NCI-H1048 (cell line): ENCODE results near the gene PRDM10.

Experiments
- DNase-seq: peaks from one replicate; lab custom pipeline; 2025; lab: John Stamatoyannopoulos, UW

PRDM10 gene

DNA sequence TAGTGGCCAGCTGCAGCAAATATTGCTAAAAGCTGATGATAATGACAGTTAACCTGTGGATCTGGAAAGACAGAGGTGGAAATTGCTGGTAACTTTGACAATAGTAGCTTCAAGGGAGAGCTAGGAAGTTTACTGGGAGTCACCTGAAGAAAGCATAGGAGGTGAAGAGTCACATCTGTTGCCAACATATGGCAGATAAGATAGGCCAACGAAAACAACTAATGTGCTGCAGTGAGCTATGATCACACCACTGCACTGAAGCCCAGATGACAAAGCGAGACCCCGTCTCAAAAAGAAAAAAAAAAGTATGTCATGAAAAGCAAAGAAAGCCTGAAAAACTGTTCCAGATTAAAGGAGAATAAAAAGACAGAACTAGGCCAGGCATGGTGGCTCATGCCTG, 4.3 kb upstream of the PRDM10 start:
- no peak for DNase-seq

DNA sequence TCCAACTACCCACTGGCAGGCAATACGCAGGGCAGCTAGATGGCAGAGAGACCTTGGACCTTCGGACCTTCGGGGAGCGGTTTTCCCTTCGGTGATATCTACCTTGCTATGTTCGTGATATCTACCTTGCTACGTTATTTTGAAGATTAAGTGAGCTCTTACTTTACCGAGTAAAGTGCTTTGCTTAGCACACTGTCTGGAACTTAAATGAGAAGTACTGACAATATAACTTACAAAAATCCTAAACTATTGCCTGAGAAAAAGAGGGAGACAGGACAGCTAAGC, 1.0 kb upstream of the PRDM10 start:
- DNase-seq, result no peak

DNA sequence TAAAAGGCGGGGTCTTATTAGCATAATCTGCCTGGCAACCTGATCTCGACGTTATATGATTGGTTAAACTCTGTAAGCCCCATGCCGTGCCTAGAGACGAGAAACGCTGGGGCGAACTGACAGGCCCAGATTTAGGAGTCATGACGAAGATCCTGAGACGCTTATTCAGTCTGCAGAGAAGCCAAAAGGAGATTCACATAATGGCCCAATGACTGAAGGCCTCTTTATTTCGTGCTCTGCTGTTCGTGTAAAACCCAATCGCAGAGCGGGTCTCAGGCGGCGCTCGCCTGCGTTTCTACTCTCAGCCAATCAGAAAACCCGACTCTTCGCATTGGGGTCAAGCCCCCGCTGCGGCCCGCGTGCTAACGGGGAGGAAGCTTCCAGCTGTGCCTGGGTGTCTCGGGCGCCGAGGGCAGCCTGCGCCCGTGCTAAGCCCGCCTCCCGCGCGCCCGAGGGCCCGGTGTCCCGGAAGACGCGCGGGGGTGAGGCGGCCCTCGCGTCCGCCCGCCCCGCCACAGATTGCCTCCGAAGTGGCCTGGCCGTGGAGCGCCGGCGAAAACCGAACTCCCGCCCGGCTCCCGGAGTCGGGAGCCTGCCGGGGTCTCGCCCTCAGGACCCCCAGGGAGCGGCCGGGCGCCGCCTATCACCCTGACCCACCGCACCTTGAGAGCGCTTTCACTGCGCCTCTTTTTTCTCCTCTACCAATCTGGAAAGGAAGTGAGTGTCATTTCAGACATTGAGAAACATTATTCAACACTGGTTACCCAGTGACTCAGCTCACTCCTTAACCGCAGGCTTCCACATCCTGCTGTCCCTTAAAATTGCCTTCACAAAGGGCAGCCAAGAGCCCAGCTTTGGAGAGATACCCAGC, 446 bp upstream of the PRDM10 start:
- DNase-seq, result peak; percentile 89

DNA sequence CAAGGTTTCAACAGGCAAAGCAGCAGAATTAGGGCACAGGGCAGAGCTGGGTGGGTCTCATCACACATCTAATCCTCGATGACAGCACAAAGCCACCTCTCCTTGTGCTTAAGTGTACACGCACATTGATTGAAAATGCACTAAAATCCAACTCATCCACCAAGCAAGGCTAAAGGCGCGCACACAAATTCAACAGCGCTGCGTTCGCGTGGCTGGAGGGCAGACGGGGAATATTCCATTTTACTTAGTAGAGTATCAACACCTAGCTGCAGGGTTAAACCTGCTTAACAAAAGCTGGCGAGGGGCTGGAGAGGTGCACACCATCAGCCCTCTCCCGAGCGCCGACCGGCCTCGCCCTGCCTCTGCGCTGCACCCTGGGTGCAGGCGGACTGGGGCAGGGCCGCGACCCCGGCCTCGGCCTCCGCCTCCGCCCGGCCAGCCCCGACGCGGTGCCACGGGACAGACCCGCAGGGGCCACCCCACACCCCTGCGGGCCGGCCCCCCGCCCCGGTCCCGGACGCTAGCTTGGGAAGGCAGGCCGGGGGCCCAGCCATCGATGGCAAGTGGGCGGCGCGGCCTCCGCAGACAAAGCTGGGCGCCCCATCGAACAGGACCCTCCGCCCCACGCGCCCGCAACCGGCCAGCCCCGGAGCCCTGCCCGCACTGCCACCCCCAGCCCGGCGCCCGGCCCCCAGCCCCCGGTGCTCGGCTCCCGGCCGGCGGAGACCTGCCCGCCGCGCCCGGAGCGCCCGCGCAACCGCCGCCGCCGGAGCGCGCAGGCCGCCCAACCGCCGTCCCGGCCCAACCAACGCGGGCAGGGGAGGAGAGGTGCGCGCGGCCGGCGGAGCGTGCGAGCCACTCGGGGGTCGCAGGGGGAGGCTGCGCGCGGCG, 929 bp downstream of the PRDM10 start:
- no peak for DNase-seq

DNA sequence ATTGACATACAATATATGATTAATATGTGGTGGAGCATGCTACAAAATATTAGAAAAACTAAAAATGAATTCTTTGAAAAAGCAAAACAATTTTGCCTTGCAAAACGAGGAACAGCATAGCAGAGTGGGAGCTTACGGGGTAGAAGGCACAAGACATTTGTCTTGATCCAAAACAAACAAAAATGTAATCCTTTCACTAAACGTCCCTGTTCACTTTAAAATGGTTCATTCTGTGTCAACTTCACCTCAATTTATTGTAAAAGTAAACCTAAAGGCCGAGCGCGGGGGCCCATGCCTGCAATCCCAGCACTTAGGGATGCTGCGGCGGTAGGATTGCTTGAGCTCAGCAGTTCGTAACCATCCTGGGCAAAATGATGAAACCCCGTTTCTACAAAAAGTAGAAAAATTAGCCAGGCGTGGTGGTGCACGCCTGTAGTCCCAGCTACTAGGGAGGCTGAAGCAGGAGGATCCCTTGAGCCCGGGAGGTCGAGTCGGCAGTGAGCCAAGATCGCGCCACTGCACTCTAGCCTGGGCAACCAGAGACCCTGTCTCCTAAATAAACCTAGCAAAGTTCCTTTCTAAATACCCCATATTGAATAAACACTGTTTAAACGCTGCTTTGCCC, 2.0 kb downstream of the PRDM10 start:
- no peak for DNase-seq

DNA sequence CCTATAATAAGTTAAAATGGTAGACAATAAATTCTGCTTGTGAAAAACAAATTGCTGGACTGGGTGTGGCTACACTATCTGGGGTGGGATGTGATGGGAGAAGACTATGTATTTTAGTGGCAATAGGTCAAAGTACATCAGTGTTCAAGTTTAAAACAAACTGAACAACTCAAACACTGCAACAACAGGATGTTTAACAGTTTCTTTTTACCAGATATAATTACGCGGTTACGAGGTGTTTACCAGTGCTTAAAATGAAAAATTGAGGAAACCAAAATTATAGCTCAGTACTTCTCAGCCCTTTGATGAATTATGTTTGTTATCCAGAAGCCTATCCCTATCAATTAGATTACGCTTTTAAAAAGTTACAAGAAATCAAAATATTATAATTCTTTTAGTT, 3.2 kb downstream of the PRDM10 start:
- DNase-seq, result no peak

DNA sequence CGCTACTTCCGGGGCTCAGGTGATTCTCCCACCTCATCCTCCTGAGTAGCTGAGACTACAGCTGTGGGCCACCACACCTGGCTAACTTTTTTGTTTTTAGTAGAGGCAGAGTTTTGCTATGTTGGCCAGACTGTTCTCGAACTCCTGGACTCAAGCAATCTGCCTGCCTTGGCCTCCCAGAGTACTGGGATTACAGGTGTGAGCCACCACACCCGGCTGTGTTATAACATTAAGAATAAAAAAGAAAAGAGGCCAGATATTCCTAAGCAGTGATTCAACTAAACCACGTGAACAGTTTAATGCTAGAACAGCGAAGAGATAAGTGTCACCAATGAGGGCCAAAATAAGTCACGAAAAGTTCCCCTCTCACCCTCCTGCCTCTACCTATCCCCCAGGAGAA, 3.7 kb downstream of the PRDM10 start:
- DNase-seq, result no peak

DNA sequence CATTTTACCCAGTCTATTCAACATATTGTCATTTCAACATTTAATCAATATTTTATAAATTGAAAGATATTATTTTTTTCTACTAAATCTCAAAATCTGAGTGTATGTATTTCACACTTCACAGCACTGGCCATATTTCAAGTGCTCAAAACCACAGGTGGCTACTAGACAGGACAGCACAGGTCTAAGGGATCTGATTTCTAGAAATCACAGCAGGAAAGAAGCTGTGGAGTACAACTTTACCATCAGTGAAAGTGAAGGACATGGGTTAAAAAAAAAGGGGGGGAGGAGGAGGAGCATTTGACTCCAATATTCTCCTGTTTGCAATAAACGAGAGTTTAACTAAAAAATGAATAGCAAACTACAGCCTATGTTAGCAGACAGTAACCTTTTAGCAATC, 4.5 kb downstream of the PRDM10 start:
- no peak for DNase-seq

DNA sequence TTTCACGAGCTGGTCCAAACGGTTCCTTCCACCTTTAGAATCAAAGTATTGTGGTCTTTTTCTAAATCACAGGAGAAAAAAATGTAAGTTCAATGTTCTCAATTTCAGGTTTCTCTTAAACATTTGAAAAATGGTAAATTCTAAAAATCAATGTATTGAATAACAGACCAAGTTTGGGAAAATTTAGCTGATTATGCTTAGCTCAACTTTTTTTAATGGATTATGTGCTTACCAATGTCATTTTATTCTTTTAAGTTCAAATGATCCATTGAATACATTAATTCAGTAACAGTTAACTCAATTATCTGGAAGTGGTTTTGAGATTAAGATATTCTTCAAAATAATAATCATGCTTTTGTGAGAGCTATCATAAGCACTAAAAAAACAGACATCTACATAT, 5.1 kb downstream of the PRDM10 start:
- no peak for DNase-seq

DNA sequence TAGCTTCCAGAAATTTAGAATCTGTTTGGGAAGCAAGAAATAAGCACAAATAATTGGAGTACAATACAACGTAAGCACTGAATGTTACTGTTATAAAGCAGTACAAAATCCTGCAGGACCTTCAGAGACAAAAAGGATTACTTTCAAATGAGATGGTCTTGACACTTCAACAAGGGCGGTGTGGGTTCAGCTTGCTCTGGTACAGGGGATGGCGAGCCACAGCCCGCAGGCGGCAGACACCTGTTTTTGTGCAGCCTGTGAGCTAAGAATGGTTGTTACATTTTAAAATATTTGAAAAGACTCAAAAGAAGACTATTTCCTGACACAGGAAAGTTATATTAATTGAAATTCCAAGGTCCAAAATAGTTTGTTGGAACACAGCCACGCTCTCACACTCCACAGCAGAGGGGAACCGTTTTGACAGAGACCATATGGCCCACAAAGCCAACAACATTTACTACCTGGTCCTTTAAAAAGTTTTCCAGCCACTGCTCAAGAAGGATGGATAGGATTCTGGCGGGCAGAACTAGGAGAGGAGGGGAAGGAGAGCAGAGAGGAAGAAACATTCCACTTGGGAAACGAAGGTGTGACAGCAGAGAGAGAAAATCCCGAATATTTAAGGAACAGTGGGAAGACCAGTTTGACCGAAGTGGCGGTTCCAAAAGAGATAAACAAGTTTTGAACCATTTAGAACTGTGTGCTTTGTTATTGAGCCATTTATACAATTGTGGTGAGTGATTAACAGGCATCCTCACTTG, 6.3 kb downstream of the PRDM10 start:
- DNase-seq, result no peak

DNA sequence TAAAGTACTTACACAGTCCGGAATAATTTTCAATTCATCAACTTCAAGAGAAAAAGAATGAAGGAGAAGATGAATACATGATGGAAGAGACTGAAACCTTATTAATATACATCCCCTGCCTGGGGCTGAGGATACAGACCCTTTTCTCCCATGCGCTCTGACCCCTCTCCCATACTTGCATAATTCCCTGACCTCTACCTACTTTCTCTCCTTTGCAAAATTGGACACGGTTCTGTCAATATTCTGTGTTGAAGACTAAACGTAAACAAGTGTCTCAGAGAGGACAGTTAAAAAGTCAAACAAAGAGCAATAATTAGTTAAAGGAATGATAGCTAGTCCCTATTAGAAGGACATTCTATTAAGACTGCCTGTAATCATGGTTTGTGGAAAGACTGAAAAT, 7.5 kb downstream of the PRDM10 start:
- no peak for DNase-seq

DNA sequence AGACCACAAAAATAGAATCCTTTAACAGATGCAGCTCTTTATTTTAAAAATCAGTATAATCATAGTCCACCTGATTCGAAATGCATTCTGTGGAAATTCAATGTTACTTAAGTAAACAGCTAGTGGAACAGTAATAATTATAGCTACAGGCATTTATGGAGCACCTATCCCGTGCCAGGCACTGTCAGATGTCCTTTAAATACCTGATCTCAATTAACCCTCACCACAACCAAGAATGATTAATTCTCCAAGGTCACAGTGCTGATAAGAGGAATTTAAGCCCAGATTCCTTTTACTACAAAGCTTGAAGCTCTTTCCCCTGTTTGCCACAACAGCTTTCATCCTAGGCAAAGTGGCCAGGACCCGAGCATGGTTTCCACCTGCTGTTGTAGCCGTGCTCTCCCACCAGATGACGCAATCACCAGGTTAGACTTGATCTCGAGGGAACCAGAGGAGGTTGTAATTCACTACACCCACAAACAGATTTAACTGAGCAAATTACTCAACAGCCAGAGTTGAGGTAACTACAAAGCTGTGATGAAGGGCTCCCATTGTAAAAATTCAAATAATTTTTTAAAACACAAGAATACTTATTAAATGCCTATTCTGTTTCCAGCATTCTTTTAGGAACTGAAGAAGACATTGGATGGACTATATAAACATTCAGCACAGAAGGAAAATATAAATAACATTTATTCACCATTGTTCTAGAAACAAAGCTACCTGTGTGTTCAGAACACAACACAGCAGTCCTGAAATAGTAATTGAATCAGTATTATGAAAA, 10.3 kb downstream of the PRDM10 start:
- DNase-seq, result peak; percentile 64

DNA sequence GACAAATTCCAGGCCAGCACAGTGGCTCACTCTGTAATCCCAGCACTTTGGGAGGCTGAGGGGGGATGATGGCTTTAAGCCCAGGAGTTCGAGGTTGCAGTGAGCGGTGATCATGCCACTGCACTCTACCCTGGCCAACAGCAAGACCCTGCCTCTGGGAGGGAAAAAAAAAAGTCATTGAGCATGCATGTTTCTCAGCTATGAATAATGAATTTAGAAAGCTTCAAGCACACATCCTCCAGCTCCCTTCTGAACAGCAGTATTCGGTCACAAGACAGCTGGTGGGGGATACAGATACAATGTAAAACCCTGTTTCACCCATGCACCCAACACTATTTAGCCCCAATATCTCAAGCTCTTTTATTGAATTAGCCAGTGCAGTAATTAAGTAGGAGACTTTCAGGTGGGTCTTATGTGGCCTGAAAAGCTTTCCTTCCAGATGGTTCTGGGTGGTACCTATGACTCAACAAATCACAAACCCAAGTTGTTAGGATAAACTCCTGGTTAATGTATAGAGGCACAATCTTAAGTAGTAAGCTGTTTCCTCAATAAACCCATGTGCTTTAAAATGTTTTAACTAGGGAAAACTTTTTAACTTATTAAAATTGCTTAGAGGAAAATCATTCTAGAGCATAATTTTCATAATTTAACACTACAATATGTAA, 13.4 kb downstream of the PRDM10 start:
- DNase-seq, result no peak

DNA sequence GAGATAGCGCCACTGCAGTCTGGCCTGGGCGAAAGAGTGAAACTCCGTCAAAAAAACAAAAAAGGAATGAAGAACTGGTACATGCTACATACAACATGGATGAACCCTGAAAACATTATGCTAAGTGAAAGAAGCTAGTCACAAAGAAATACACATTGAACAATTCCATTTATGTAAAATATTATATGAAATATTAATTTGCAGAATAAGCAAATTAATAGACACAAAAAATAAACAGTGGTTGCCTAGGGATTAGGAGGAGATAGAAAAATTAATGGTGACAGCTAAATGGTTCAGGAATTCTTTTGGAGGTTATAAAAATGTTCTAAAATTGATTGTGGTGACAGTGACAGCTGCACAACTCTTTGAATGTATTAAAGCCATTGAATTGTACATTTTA, 14.7 kb downstream of the PRDM10 start:
- no peak for DNase-seq

DNA sequence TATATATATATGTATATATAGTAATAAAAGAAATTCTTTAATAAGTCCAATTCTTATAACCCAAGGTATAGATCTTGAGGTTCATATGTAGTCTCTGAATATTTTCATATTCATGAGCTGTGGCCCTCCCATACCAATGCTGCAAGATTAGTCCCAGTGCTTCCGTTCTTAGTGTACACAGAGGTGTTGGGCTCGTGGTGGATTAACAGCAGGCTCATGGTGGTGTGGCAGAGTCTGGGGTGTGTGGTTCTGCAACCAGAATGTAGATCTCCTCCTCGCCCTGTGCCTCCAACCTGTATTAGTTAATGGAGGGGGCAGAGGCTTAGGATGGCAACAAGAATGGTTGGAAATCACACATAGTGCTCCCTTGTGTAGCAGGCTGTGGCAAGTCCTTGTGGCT, 16.8 kb downstream of the PRDM10 start:
- no peak for DNase-seq

DNA sequence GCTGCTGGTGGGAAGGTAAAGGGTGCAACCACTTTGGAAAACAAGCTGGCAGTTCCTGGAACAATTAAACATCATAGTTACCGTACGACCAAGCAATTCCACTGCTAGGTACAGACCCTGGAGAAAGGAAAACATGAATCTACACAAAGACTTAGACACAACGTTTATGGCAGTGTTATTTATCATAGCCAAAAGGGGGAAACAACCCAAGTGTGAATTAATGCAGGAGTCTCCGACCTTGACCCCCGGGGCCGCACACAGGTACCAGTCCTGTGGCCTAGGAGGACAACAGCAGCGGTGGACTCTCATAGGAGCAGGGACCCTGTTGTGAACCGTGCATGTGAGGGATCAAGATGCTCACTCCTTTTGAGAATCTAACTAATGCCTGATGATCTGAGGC, 22.5 kb downstream of the PRDM10 start:
- DNase-seq, result no peak

DNA sequence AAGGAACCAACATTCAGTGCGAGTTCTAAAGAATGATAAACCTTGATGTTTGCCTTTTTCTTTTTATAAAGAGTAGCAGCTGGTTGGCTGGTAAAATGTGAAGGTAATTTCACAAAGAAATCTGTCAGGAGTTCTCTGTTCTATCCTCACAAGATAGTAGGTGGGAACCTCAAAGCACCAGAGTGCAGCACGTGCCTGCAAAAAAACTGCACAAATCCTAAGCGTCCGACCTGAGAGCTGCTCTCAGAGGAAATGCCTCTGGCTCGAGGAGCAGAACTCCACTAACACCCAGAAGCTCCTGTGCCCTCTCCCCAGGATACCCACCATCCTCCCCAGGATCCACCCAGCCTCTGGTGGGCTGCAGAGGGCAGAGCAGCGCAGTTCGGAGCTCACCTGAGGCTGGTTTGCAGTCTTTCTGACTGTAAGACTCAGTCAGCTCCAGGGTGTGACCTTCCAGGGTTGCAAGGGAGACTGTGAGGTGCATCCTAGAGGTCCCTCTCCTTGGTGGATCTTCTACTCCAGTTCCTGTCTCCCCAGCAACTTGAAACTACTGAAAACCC, 23.5 kb downstream of the PRDM10 start:
- DNase-seq, result no peak

DNA sequence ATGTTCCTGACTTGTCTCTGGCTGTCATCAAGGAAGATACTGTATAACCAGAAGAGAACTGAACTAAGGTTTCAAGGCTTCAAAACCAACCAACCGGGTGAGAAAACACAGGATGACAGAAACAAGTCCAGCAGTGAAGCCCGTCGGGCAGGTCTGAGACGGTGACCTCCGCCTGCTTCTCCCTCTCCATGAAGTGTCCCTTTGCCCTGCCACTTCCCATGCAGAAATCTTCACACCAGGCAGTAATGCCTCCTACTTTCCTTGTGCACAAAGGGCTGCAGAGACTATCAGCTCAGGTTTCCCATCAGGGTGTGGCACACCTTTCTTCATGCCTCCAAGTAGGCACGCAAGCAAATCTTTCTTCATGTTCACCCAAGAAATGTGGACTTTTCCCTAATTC, 24.2 kb downstream of the PRDM10 start:
- DNase-seq, result no peak

DNA sequence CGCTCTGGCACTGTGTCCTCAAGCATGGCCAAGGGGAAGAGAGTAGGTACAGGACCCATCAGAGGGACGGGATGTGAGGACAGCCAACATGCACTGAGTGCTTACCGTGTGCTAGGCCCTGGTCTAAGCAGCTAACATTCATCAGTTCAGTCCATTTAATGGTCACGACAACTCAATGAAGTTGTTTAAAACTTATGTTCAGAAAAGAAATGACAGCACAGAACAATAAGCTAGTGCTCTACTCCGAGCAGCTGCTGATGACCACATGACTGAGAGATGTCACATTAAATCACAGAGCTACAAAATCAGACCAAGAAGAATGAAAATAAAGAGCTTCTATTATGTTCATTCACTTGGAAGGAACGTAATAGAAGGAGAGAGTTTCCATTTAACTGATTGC, 26.3 kb downstream of the PRDM10 start:
- no peak for DNase-seq

DNA sequence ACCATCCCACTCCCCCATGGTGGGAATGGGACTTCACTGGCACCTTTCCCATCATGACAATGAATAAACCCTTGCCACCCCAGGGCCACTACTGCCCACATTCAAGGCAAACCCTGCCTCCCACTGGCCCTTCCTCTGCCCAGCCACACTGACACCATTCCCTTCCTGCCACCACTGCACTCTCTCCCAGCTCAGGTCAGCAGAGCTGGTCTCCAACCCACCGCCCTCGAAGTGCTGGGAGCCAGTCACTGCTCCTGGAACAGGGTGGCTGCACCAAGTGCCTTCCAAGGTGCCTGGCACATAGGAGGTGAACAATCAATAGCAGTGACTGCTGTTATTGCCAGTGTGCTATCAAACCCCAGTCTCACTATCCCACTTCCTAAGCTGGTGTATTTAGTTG, 27.1 kb downstream of the PRDM10 start:
- DNase-seq, result no peak

DNA sequence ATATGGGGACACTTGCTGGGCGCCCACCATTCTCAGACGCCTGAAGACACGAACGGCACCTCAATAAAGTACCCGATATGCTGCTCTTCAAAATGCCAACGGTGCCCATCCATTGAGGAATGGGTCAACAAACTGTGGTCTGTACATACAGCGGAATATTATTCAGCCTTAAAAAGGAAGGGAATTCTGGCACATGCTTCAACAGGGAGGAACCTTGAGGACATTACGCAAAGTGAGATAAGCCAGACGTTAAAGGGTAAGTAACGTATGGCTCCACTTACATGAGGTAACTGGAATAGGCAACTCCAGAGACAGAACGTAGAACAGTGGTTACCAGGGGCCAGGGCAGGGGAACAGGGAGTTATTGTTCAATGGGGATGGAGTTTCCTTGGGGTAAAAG, 28.0 kb downstream of the PRDM10 start:
- no peak for DNase-seq
